Skeletal muscle tissue (tissue), 4 donors: ENCODE results near the gene AFTPH. TPM values are rescaled to one million over a fixed set of nuclear protein-coding genes. Genes with fewer than 3 reads are reported as not detected.

Source experiments
- H3K27ac ChIP-seq: one replicate; pipeline ENCODE4 v1.7.0; 2013; ENCODE audit warnings: mild to moderate bottlenecking, low read depth, low read length, inconsistent platforms
- H3K27me3 ChIP-seq, 3 donors: one replicate each; pipeline ENCODE4 v1.7.0; 2013; ENCODE audit warnings: low read length in 3 of 3; ENCODE audit not compliant: control insufficient read depth in 3 of 3, insufficient read depth in 3 of 3
- H3K36me3 ChIP-seq, 3 donors: one replicate each; pipeline ENCODE4 v1.7.0; 2013; ENCODE audit warnings: low read length in 3 of 3; ENCODE audit not compliant: control insufficient read depth in 3 of 3, insufficient read depth in 3 of 3
- H3K4me1 ChIP-seq, 3 donors: one replicate each; pipeline ENCODE4 v1.7.0; 2013; ENCODE audit warnings: low read length in 3 of 3, mild to moderate bottlenecking in 3 of 3; ENCODE audit not compliant: control insufficient read depth in 3 of 3, insufficient read depth in 3 of 3
- H3K4me3 ChIP-seq, 3 donors: one replicate each; pipeline ENCODE4 v1.7.0; 2013; ENCODE audit warnings: low read length in 3 of 3
- H3K9ac ChIP-seq, 3 donors: one replicate each; pipeline ENCODE4 v1.7.0; 2013; ENCODE audit warnings: low read length in 3 of 3, mild to moderate bottlenecking in 3 of 3, moderate library complexity in 2 of 3, low read depth in 1 of 3
- H3K9me3 ChIP-seq, 3 donors: one replicate each; pipeline ENCODE4 v1.7.0; 2013; ENCODE audit warnings: low read length in 3 of 3; ENCODE audit not compliant: control insufficient read depth in 3 of 3
- total RNA-seq: library from RNA; depleted of rRNA; stranded (reverse); fragments of >200 nt; gene quantifications from one replicate; pipeline ENCODE4 v1.2.3, GENCODE V29; 2014
- donor health status: Osteomylitis.

The AFTPH gene
- total RNA-seq, 1 donor from 2014 or later: 36.0 TPM

DNA sequence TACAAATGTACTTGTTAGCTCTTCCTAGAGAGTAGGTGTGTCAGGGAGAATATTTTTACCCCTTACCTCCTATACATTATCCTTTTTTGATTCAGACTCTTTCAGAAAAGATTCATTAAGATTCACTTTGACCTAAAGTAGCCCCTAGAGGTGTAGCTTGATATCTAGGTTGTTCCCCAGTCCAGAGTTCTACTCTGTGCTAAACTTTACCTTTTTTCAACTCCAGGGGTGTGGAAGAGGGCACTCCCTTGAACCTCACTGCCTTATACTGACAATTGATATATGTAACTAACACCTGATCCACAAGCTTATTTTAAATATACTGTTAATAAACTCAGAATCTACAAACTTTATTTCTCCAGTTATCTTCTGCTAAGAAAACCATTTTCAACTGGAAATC, 30.0 kb downstream of the AFTPH start:
- Histone ChIP-seq H3K9ac (no peak overlapping the region), H3K9me3 (no peaks in the 10 kb centered on the region), H3K4me1 (no peaks in the 10 kb centered on the region), H3K4me3 (no peak overlapping the region), H3K27me3 (no peaks in the 10 kb centered on the region), H3K27ac (no peak overlapping the region), H3K36me3 (peaks cover 0 to 4% (median 0%) of the 10 kb centered on the region in 3 donors)

- Histone ChIP-seq H3K9me3 (no peaks in the 10 kb centered on the region), H3K27ac (no peak overlapping the region), H3K27me3 (no peaks in the 10 kb centered on the region), H3K36me3 (peaks cover 0 to 4% (median 0%) of the 10 kb centered on the region in 3 donors), H3K4me1 (no peaks in the 10 kb centered on the region), H3K4me3 (no peak overlapping the region), H3K9ac (no peak overlapping the region)
Measured at GRCh38 chr2:64558445-64559081, 34.4 kb downstream of the AFTPH start.

- Histone ChIP-seq H3K9ac (no peak overlapping the region), H3K36me3 (peaks cover 0 to 4% (median 0%) of the 10 kb centered on the region in 3 donors), H3K27me3 (no peaks in the 10 kb centered on the region), H3K9me3 (no peaks in the 10 kb centered on the region), H3K4me1 (no peaks in the 10 kb centered on the region), H3K4me3 (no peak overlapping the region), H3K27ac (no peak overlapping the region)
Measured at GRCh38 chr2:64562148-64562784, 38.1 kb downstream of the AFTPH start.

GRCh38 chr2:64563436-64563938, 39.4 kb downstream of the AFTPH start:
- Histone ChIP-seq H3K27ac (no peak overlapping the region), H3K4me3 (no peak overlapping the region), H3K27me3 (no peaks in the 10 kb centered on the region), H3K4me1 (no peaks in the 10 kb centered on the region), H3K9me3 (no peaks in the 10 kb centered on the region), H3K9ac (no peak overlapping the region), H3K36me3 (peaks cover 0 to 4% (median 0%) of the 10 kb centered on the region in 3 donors)

- Histone ChIP-seq H3K9me3 (no peaks in the 10 kb centered on the region), H3K9ac (no peak overlapping the region), H3K27ac (no peak overlapping the region), H3K4me3 (no peak overlapping the region), H3K27me3 (no peaks in the 10 kb centered on the region), H3K36me3 (peaks cover 0 to 7% (median 2%) of the 10 kb centered on the region in 3 donors), H3K4me1 (no peaks in the 10 kb centered on the region)
Measured at GRCh38 chr2:64565949-64566710, 42.0 kb downstream of the AFTPH start.

GRCh38 chr2:64567473-64567872, 43.3 kb downstream of the AFTPH start:
- H3K9me3 ChIP-seq: no peaks in the 10 kb centered on the region
- H3K4me1 ChIP-seq: no peaks in the 10 kb centered on the region
- H3K27ac ChIP-seq: no peak overlapping the region
- no peaks in the 10 kb centered on the region for H3K27me3 ChIP-seq
- H3K4me3 ChIP-seq: no peak overlapping the region
- no peak overlapping the region for H3K9ac ChIP-seq
- peaks cover 0 to 10% (median 2%) of the 10 kb centered on the region in 3 donors for H3K36me3 ChIP-seq

DNA sequence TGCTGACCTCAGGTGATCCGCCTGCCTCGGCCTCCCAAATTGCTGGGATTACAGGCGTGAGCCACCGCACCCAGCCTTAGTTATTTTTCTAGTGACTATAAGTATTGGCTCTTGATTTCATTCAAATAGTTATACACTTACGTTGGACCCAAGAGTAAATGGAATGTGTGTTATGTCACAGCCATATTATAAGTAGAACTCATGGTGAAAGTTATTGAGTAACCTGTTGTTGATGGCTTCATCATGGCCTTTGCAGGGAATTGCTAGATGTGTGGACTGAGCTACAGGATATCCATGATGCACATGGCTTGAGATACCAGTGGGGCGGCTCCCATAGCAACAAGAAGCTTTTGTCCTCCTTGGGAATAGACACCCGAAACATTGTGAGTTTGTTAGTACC, 44.7 kb downstream of the AFTPH start:
- no peak overlapping the region for H3K9ac ChIP-seq
- peaks cover 2 to 14% (median 11%) of the 10 kb centered on the region in 3 donors for H3K36me3 ChIP-seq
- no peak overlapping the region for H3K27ac ChIP-seq
- H3K4me1 ChIP-seq: no peaks in the 10 kb centered on the region
- no peaks in the 10 kb centered on the region for H3K9me3 ChIP-seq
- no peaks in the 10 kb centered on the region for H3K27me3 ChIP-seq
- H3K4me3 ChIP-seq: no peak overlapping the region

- Histone ChIP-seq H3K9ac (no peak overlapping the region), H3K36me3 (peaks cover 4 to 39% (median 33%) of the 10 kb centered on the region in 3 donors), H3K9me3 (no peaks in the 10 kb centered on the region), H3K4me3 (no peak overlapping the region), H3K27ac (no peak overlapping the region), H3K4me1 (no peaks in the 10 kb centered on the region), H3K27me3 (no peaks in the 10 kb centered on the region)
Measured at GRCh38 chr2:64574871-64575270, 50.7 kb downstream of the AFTPH start.

DNA sequence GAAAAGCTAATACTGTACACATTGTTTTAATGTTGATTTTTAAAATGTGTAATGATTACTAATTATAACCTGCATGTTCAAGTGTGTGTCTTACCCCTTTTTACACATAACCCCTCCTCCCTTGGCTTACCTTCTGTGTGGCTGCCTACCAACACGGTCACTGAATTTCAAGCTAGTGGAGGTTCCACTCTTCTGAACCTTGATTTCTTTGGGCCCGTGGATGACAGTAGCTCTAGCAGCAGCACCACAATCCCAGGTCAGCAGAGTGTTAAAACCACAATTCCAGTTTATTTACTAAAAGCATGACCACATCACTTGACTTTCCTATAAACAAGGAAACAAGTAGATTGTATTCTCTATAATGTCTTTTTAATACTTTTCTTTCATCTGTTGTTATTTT, 56.9 kb downstream of the AFTPH start:
- Histone ChIP-seq H3K9ac (no peak overlapping the region), H3K36me3 (peaks cover 0 to 23% (median 18%) of the 10 kb centered on the region in 3 donors), H3K9me3 (no peaks in the 10 kb centered on the region), H3K27me3 (no peaks in the 10 kb centered on the region), H3K4me3 (no peak overlapping the region), H3K27ac (no peak overlapping the region), H3K4me1 (no peaks in the 10 kb centered on the region)
